ENCODE data around the gene DBNDD1.

Gene DBNDD1

DNA sequence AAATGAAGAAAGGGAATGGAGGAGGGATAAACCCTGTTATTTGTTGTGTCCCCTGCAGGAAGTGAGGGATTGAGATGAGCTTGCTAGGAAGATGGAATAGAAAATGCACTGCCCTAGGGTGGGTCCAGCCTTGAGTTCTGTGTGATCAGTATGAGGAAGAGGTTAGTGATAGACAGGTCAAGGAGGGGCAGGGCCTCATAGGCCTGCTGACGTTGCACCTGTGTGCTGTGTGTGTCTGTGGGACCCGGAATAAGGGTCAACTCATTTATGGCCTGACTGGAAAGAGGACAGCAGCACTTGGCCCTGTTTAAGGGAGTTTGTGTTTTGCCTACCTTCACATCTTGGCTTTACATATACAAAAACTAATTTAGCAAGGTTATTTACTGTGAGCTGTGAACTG, 44.4 kb downstream of the DBNDD1 start:
- ChIA-PET CTCF (interaction anchor here (1.2 kb wide), 1 partner anchor 27 kb away, joined by 4 read pairs; no protein-coding TSS in a partner anchor), POLR2A (interaction anchor here (0.7 to 4.3 kb wide), 3 partner anchors 16 to 102 kb away, joined by 3 to 32 read pairs (median 4); partner anchors contain the start of genes TCF25 and TUBB3)
- no peak overlapping the region for H3K27ac ChIP-seq (ENCODE audit: extremely low read depth, low read depth, low read length)
- TF ChIP-seq KLF10 (tag by site-specific recombination; IDR thresholded peaks at IDR 0.05) (no peak), WT1 (tag by site-specific recombination; IDR thresholded peaks at IDR 0.05) (no peak), OSR2 (tag by site-specific recombination; IDR thresholded peaks at IDR 0.05) (no peak), ZNF350 (tag by site-specific recombination; IDR thresholded peaks at IDR 0.05) (no peak), ZBTB1 (tag by site-specific recombination; IDR thresholded peaks at IDR 0.05) (no peak), ZXDB (tag by site-specific recombination; IDR thresholded peaks at IDR 0.05) (no peak), ZNF514 (tag by site-specific recombination; IDR thresholded peaks at IDR 0.05) (no peak), ZNF335 (tag by site-specific recombination; conservative IDR thresholded peaks at IDR 0.05) (no peak)
- TF ChIP-seq, protein P1, sequence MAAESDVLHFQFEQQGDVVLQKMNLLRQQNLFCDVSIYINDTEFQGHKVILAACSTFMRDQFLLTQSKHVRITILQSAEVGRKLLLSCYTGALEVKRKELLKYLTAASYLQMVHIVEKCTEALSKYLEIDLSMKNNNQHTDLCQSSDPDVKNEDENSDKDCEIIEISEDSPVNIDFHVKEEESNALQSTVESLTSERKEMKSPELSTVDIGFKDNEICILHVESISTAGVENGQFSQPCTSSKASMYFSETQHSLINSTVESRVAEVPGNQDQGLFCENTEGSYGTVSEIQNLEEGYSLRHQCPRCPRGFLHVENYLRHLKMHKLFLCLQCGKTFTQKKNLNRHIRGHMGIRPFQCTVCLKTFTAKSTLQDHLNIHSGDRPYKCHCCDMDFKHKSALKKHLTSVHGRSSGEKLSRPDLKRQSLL (tag by site-specific recombination; IDR thresholded peaks at IDR 0.05), result no peak
- peaks cover 21 to 42% of the 10 kb centered on the region in 2 experiments; a peak in 2 of 3 replicates for H3K36me3 ChIP-seq (ENCODE audit: control insufficient read depth in 2 of 2, insufficient read depth in 1 of 2, low read length in 2 of 2)
- H3K4me1 ChIP-seq (ENCODE audit: control insufficient read depth, insufficient read depth, low read length), result 0 out of 2 replicates have a peak, but pooled peaks cover 3% of the 10 kb centered on the region
- H3K4me3 ChIP-seq (ENCODE audit: low read depth, low read length), result no peak overlapping the region
- H3K9me3 ChIP-seq (ENCODE audit: control insufficient read depth, insufficient read depth, low read depth, low read length), result no peaks in the 10 kb centered on the region

DNA sequence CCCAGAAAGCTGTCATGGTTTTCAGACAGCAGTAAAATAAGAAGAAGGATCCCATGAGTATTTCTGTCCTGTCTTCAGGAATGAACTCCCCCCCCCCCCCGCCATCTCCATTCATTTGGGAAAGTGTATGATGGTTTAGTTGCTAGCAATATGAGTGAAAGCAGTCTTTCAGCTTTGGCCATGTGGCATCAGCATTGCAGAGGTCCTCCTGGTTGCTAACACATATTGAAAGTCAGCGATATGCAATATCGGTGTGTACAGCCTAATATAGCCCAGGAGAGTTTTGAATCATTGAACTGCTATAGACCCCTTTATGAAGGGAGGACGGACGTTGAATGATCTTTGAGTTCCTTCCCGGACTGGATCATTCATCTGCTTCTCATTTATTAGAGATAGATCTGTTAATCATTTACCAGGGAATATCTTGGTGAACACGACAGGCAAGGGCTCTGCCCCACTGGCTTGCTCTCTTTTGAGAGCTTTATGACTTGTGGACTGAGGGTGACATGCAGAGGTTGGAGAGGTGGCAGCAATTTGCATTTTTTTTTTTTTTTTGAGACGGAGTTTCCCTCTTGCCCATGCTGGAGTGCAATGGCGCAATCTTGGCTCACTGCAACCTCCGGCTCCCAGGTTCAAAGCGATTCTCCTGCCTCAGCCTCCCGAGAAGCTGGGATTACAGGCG, 45.5 kb downstream of the DBNDD1 start:
- ChIA-PET POLR2A (interaction anchor here (0.7 to 4.3 kb wide), 5 partner anchors 11 to 367 kb away, joined by 3 to 32 read pairs (median 10); partner anchors contain the start of genes TCF25 and TUBB3), CTCF (interaction anchor here (0.8 kb wide), 1 partner anchor 110 kb away, joined by 4 read pairs; no protein-coding TSS in a partner anchor)
- H3K4me1 ChIP-seq (ENCODE audit: control insufficient read depth, insufficient read depth, low read length), result 0 out of 2 replicates have a peak, but pooled peaks cover 3% of the 10 kb centered on the region
- no peak overlapping the region for H3K27ac ChIP-seq (ENCODE audit: extremely low read depth, low read depth, low read length)
- TF ChIP-seq ZNF239 (tag by site-specific recombination; IDR thresholded peaks at IDR 0.05), result no peak
- no peak for TF ChIP-seq ZNF292 (tag by site-specific recombination; IDR thresholded peaks at IDR 0.05; ENCODE audit: borderline replicate concordance, low read depth)
- TF ChIP-seq ZNF843 (tag by site-specific recombination; IDR thresholded peaks at IDR 0.05), result no peak
- no peak for TF ChIP-seq ZBTB8A (tag by site-specific recombination; IDR thresholded peaks at IDR 0.05)
- TF ChIP-seq, protein P2, sequence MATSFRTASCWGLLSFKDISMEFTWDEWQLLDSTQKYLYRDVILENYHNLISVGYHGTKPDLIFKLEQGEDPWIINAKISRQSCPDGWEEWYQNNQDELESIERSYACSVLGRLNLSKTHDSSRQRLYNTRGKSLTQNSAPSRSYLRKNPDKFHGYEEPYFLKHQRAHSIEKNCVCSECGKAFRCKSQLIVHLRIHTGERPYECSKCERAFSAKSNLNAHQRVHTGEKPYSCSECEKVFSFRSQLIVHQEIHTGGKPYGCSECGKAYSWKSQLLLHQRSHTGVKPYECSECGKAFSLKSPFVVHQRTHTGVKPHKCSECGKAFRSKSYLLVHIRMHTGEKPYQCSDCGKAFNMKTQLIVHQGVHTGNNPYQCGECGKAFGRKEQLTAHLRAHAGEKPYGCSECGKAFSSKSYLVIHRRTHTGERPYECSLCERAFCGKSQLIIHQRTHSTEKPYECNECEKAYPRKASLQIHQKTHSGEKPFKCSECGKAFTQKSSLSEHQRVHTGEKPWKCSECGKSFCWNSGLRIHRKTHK (tag by site-specific recombination; IDR thresholded peaks at IDR 0.05), result no peak
- no peak for TF ChIP-seq ZNF133 (tag by site-specific recombination; IDR thresholded peaks at IDR 0.05)
- TF ChIP-seq, protein P3, sequence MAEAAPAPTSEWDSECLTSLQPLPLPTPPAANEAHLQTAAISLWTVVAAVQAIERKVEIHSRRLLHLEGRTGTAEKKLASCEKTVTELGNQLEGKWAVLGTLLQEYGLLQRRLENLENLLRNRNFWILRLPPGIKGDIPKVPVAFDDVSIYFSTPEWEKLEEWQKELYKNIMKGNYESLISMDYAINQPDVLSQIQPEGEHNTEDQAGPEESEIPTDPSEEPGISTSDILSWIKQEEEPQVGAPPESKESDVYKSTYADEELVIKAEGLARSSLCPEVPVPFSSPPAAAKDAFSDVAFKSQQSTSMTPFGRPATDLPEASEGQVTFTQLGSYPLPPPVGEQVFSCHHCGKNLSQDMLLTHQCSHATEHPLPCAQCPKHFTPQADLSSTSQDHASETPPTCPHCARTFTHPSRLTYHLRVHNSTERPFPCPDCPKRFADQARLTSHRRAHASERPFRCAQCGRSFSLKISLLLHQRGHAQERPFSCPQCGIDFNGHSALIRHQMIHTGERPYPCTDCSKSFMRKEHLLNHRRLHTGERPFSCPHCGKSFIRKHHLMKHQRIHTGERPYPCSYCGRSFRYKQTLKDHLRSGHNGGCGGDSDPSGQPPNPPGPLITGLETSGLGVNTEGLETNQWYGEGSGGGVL (tag by site-specific recombination; IDR thresholded peaks at IDR 0.05), result no peak
- TF ChIP-seq ZBTB20 (tag by site-specific recombination; IDR thresholded peaks at IDR 0.05), result no peak
- no peak for TF ChIP-seq ZNF266 (tag by site-specific recombination; IDR thresholded peaks at IDR 0.05; ENCODE audit: low read depth)
- no peaks in the 10 kb centered on the region for H3K9me3 ChIP-seq (ENCODE audit: control insufficient read depth, insufficient read depth, low read depth, low read length)
- H3K36me3 ChIP-seq (ENCODE audit: control insufficient read depth in 2 of 2, insufficient read depth in 1 of 2, low read length in 2 of 2), result peaks cover 20 to 37% of the 10 kb centered on the region in 2 experiments; a peak in 2 of 3 replicates
- H3K4me3 ChIP-seq (ENCODE audit: low read depth, low read length), result peak overlapping the region; percentile 100

Measured in HEK293 (cell line).